B cell (primary cell): Measurements from ENCODE around the gene MVD. TPM values are rescaled to one million over a fixed set of nuclear protein-coding genes. Genes with fewer than 3 reads are reported as not detected.

ENCODE experiments used
- ATAC-seq: fragments of 200-7000 bp; cut with Tn5 transposase; one replicate; pipeline ENCODE4 v1.10.0; 2021; ENCODE audit warnings: low read depth, mild to moderate bottlenecking, moderate number of reproducible peaks, moderate library complexity
- CTCF ChIA-PET: fragments of 350-600 bp; sonication (Branson Sonifier 250); formaldehyde crosslinking; loops from one replicate; lab custom pipeline; 2021; ENCODE audit warnings: antibody characterized with exemption, inconsistent platforms; lab: Charles Lee
- POLR2A ChIA-PET: fragments of 350-600 bp; sonication (Branson Sonifier 250); formaldehyde crosslinking; loops from one replicate; lab custom pipeline; 2021; ENCODE audit warnings: antibody characterized with exemption; lab: Charles Lee
- DNase-seq: peaks from one replicate; pipeline ENCODE4 v3.0.0; 2013
- H2AFZ ChIP-seq: 2 replicates; pipeline ENCODE4 v1.6.1; 2012; ENCODE audit warnings: mild to moderate bottlenecking, low read depth, low read length; ENCODE audit not compliant: insufficient read depth, poor library complexity, severe bottlenecking
- H3K27ac ChIP-seq, 2 donors: 1 replicate in 1 of 2; 2 replicates in 1 of 2; pipeline ENCODE4 v1.5.1; 2012 to 2013; ENCODE audit warnings: low read length in 2 of 2, mild to moderate bottlenecking in 2 of 2, moderate library complexity in 1 of 2
- H3K27me3 ChIP-seq, 4 experiments: fragments of 200-600 bp in 1 of 4; sonication (generic) in 1 of 4; replicated peaks in 1 of 4; 1 replicate in 2 of 4; 2 replicates in 2 of 4; pipeline versions ENCODE4 v1.6.1 to v1.7.0; 2013 to 2016; ENCODE audit warnings: low read length in 3 of 4, mild to moderate bottlenecking in 2 of 4, mixed read lengths in 1 of 4, moderate library complexity in 1 of 4; ENCODE audit not compliant: insufficient read depth in 4 of 4, control insufficient read depth in 3 of 4; ENCODE audit errors: control extremely low read depth in 1 of 4
- H3K36me3 ChIP-seq, 2 experiments: replicated peaks in 1 of 2; 1 replicate in 1 of 2; 2 replicates in 1 of 2; pipeline versions ENCODE4 v1.6.1 to v1.7.1; 2013; ENCODE audit warnings: low read length in 1 of 2; ENCODE audit not compliant: insufficient read depth in 2 of 2, control insufficient read depth in 1 of 2; ENCODE audit errors: control extremely low read depth in 1 of 2, extremely low read depth in 1 of 2
- H3K4me1 ChIP-seq, 2 donors: fragments of 200-600 bp in 1 of 2; sonication (generic) in 1 of 2; 1 replicate in 1 of 2; 2 replicates in 1 of 2; pipeline versions ENCODE4 v1.5.1 to v1.6.1; 2013 to 2017; ENCODE audit warnings: low read length in 2 of 2; ENCODE audit not compliant: control insufficient read depth in 2 of 2, insufficient read depth in 2 of 2
- H3K4me2 ChIP-seq: replicated peaks from 2 replicates; pipeline ENCODE3; 2012; ENCODE audit warnings: mild to moderate bottlenecking, low read depth, low read length; ENCODE audit not compliant: poor library complexity, severe bottlenecking
- H3K4me3 ChIP-seq, 5 experiments: fragments of 200-600 bp in 1 of 5; sonication (generic) in 1 of 5; 1 replicate in 3 of 5; 2 replicates in 2 of 5; pipeline versions ENCODE4 v1.5.1 to v1.7.0; 2011 to 2016; ENCODE audit warnings: low read length in 4 of 5, mild to moderate bottlenecking in 4 of 5, low read depth in 2 of 5, control low read depth in 1 of 5, moderate library complexity in 1 of 5; ENCODE audit not compliant: insufficient read depth in 1 of 5; ENCODE audit errors: control extremely low read depth in 1 of 5, extremely low read depth in 1 of 5
- H3K79me2 ChIP-seq: fragments of 200-600 bp; sonication (generic); one replicate; pipeline ENCODE4 v1.6.0; 2016; ENCODE audit warnings: low read length; ENCODE audit not compliant: control insufficient read depth, insufficient read depth
- H3K9ac ChIP-seq: fragments of 200-600 bp; sonication (generic); 2 replicates; pipeline ENCODE4 v1.6.1; 2017; ENCODE audit warnings: mild to moderate bottlenecking, low read length, moderate library complexity
- H3K9me3 ChIP-seq, 3 donors: one replicate each; pipeline versions ENCODE4 v1.6.1 to v1.7.1; 2013; ENCODE audit warnings: low read length in 2 of 3; ENCODE audit not compliant: control insufficient read depth in 2 of 3, insufficient read depth in 1 of 3; ENCODE audit errors: control extremely low read depth in 1 of 3
- H4K20me1 ChIP-seq: 2 replicates; pipeline ENCODE4 v1.6.0; 2012; ENCODE audit warnings: mild to moderate bottlenecking, low read length; ENCODE audit not compliant: insufficient read depth, control insufficient read depth, poor library complexity, severe bottlenecking
- H3K27ac Mint-ChIP-seq: one replicate; pipeline ENCODE4 v1.8.0; 2021; ENCODE audit warnings: mixed read lengths
- H3K27me3 Mint-ChIP-seq: one replicate; pipeline ENCODE4 v1.8.0; 2021; ENCODE audit warnings: mixed read lengths
- H3K4me1 Mint-ChIP-seq: one replicate; pipeline ENCODE4 v1.8.0; 2021; ENCODE audit warnings: mixed read lengths
- H3K4me3 Mint-ChIP-seq: one replicate; pipeline ENCODE4 v1.8.0; 2021; ENCODE audit warnings: mixed read lengths
- H3K9me3 Mint-ChIP-seq: one replicate; pipeline ENCODE4 v1.8.0; 2022; ENCODE audit warnings: mixed read lengths; ENCODE audit not compliant: insufficient read depth
- EZH2 ChIP-seq: IDR thresholded peaks from 2 replicates; pipeline ENCODE4 v1.6.1; 2012; ENCODE audit warnings: borderline replicate concordance, low read depth, mild to moderate bottlenecking, moderate library complexity, low read length; ENCODE audit not compliant: insufficient read depth, poor library complexity, severe bottlenecking
- WGBS: methylation state at CpG from one replicate; pipeline ENCODE4 v1.1.5; 2013; ENCODE audit warnings: missing lambda C conversion rate; ENCODE audit not compliant: insufficient coverage; 5-methylcytosine and 5-hydroxymethylcytosine counted together
- intact Hi-C: fragments of 100-400 bp; cut with micrococcal nuclease; formaldehyde crosslinking; loops from one replicate; pipeline ENCODE4 v1.10.0; 2022
- polyA plus RNA-seq: library from polyadenylated mRNA; depleted of rRNA; stranded (reverse); fragments of >200 nt; gene quantifications from 2 replicates; pipeline ENCODE4 v1.2.3, GENCODE V29; 2012
- total RNA-seq, 2 donors: library from RNA; stranded (reverse); fragments of 120-200 nt in 1 of 2; gene quantifications; 1 replicate in 1 of 2; 2 replicates in 1 of 2; pipeline versions ENCODE4 v1.2.3 to v1.2.4, GENCODE V29; 2013 to 2022
- TF ChIP-seq, protein P1 (sequence below): fragments of 200-600 bp; IDR thresholded peaks from one replicate; pipeline ENCODE4 v1.8.0; 2022; ENCODE audit warnings: antibody characterized with exemption, mild to moderate bottlenecking

The MVD gene
- total and polyA plus RNA-seq, 2 donors (not counting 1 experiment from before 2014, with no cell fraction given), result 40.9 to 95.4 TPM

DNA sequence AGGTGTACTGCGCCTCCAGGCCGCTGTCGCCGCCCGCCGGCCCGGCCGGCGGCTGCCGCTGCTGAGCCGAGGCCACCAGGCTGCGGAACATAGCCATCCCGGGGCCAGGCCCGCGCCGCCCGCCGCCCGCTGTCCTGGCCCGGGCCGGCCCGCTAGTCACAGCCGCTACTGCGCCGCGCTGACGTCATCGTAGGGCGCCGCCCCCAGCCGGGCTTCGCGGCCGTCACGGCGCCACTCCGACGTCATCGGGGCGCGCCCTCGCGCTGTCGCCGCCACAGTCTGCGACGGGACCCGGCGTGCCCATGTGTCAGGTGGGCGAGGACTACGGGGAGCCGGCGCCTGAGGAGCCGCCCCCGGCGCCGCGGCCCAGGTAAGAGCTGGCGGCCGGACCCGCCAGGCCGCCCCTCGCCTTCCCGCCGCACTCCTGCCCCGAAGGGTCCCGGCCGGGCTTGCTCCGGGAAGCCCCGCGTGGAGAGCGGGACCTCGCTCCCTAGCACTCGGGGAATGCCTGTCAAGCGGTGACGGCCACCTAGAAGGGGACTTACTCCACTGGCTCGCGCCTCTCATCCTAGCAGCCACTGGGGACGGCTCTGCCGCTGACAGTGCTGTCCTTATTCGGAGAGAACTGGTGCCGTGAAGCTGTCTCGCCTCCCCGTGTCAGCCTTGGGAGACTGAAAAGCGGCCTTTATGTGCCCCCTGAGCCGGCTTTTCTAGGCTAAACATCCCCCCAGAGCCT, 43.5 kb upstream of the MVD start, which contains the start of the genes CTU2 and RNF166:
Gene CTU2, plus strand, starts transcription at position 275 of the 736 bp plus-strand sequence. Its CDS starts 28 bp downstream, at position 303.
Gene RNF166, minus strand, starts transcription at position 180 of the 736 bp plus-strand sequence. Its CDS starts 83 bp downstream, at position 97.
- intact Hi-C loops, result loop anchor here (1.0 kb wide), 4 partner anchors 20 to 55 kb away; partner anchors contain the start of genes CYBA, MVD and SNAI3
- H3K27me3 Mint-ChIP-seq, result no peaks in the 10 kb centered on the region
- ChIA-PET POLR2A (interaction anchor here (1.6 kb wide), 1 partner anchor 57 kb away, joined by 6 read pairs; no protein-coding TSS in a partner anchor), CTCF (interaction anchor here (1.5 to 2.6 kb wide), 3 partner anchors 19 to 461 kb away, joined by 5 to 8 read pairs (median 6); no protein-coding TSS in a partner anchor)
- Histone ChIP-seq H3K36me3 (peaks cover 0 to 5% of the 10 kb centered on the region in 2 experiments), H4K20me1 (peaks cover 8% of the 10 kb centered on the region), H3K27me3 (no peaks in the 10 kb centered on the region), H3K4me2 (peak within 1 kb of the TSS; percentile 98), H3K4me1 (peaks cover 48 to 53% of the 10 kb centered on the region in 2 donors), H2AFZ (peak within 1 kb of the TSS; percentile 94), H3K9ac (peak within 1 kb of the TSS; percentile 92), H3K79me2 (peaks cover 63% of the 10 kb centered on the region), H3K27ac (peak within 1 kb of the TSS; percentile 84 to 91), H3K4me3 (peak within 1 kb of the TSS; percentile 71 to 95 (median 80)), H3K9me3 (no peaks in the 10 kb centered on the region)
- H3K27ac Mint-ChIP-seq, result peak within 1 kb of the TSS; percentile 92
- H3K4me3 Mint-ChIP-seq, result peak within 1 kb of the TSS; percentile 85
- H3K9me3 Mint-ChIP-seq, result no peaks in the 10 kb centered on the region
- H3K4me1 Mint-ChIP-seq, result peaks cover 48% of the 10 kb centered on the region
- under 1% methylated on average over 86 of the region's 86 CpGs for WGBS
- ATAC-seq, result peak; percentile 70
- peak; percentile 95 for DNase-seq
- TF ChIP-seq EZH2, result no peak
- TF ChIP-seq, protein P1, sequence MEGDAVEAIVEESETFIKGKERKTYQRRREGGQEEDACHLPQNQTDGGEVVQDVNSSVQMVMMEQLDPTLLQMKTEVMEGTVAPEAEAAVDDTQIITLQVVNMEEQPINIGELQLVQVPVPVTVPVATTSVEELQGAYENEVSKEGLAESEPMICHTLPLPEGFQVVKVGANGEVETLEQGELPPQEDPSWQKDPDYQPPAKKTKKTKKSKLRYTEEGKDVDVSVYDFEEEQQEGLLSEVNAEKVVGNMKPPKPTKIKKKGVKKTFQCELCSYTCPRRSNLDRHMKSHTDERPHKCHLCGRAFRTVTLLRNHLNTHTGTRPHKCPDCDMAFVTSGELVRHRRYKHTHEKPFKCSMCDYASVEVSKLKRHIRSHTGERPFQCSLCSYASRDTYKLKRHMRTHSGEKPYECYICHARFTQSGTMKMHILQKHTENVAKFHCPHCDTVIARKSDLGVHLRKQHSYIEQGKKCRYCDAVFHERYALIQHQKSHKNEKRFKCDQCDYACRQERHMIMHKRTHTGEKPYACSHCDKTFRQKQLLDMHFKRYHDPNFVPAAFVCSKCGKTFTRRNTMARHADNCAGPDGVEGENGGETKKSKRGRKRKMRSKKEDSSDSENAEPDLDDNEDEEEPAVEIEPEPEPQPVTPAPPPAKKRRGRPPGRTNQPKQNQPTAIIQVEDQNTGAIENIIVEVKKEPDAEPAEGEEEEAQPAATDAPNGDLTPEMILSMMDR, result no peak
